HEK293 (cell line): ENCODE results near the gene EN1.

Source experiments
- CTCF ChIA-PET: fragments of 350-600 bp; formaldehyde crosslinking; extraction: SDS; loops from one replicate; lab custom pipeline; 2021; ENCODE audit warnings: antibody characterized with exemption; lab: Yijun Ruan, JAX
- POLR2A ChIA-PET: fragments of 300-600 bp; formaldehyde crosslinking; extraction: SDS; loops from one replicate; lab custom pipeline; 2020; ENCODE audit warnings: antibody characterized with exemption, inconsistent platforms; lab: Yijun Ruan, JAX
- H3K27ac ChIP-seq: fragments of 200-500 bp; sonication (Bioruptor generic); 2 replicates; pipeline ENCODE4 v1.5.1; 2014; ENCODE audit warnings: low read depth, low read length, control low read depth, inconsistent platforms; ENCODE audit errors: extremely low read depth
- H3K36me3 ChIP-seq, 2 experiments: fragments of 200-500 bp in 1 of 2; sonication (Bioruptor generic) in 1 of 2; 1 replicate in 1 of 2; 2 replicates in 1 of 2; pipeline ENCODE4 v1.5.1; 2014 to 2017; ENCODE audit warnings: inconsistent platforms in 2 of 2, low read length in 2 of 2; ENCODE audit not compliant: control insufficient read depth in 2 of 2, insufficient read depth in 1 of 2
- H3K4me1 ChIP-seq: fragments of 200-500 bp; sonication (Bioruptor generic); 2 replicates; pipeline ENCODE4 v1.5.1; 2014; ENCODE audit warnings: mild to moderate bottlenecking, low read length, inconsistent platforms; ENCODE audit not compliant: control insufficient read depth, insufficient read depth
- H3K4me3 ChIP-seq: 2 replicates; pipeline ENCODE4 v1.5.1; 2011; ENCODE audit warnings: low read depth, mild to moderate bottlenecking, control low read depth, low read length, moderate library complexity
- H3K9me3 ChIP-seq: fragments of 200-500 bp; sonication (Bioruptor generic); 2 replicates; pipeline ENCODE4 v1.5.1; 2014; ENCODE audit warnings: low read depth, low read length, inconsistent platforms; ENCODE audit not compliant: control insufficient read depth, insufficient read depth
- AEBP2 ChIP-seq: fragments of 450-650 bp; formaldehyde crosslinking; IDR thresholded peaks from 2 replicates; pipeline ENCODE4 v1.5.1; 2016; ENCODE audit warnings: missing biosample characterization, missing genetic modification characterization, borderline replicate concordance
- HIC1 ChIP-seq: fragments of 450-650 bp; formaldehyde crosslinking; IDR thresholded peaks from 2 replicates; pipeline ENCODE4 v1.5.1; 2016; ENCODE audit warnings: missing biosample characterization, missing genetic modification characterization
- KLF17 ChIP-seq: fragments of 450-650 bp; formaldehyde crosslinking; IDR thresholded peaks from 2 replicates; pipeline ENCODE4 v1.5.1; 2016; ENCODE audit warnings: missing biosample characterization, missing genetic modification characterization
- SP2 ChIP-seq: fragments of 450-650 bp; formaldehyde crosslinking; IDR thresholded peaks from 2 replicates; pipeline ENCODE4 v1.5.1; 2016; ENCODE audit warnings: missing biosample characterization, missing genetic modification characterization
- ZBTB20 ChIP-seq: fragments of 450-650 bp; formaldehyde crosslinking; IDR thresholded peaks from 2 replicates; pipeline ENCODE4 v1.5.1; 2016; ENCODE audit warnings: missing biosample characterization, missing genetic modification characterization
- ZBTB21 ChIP-seq: fragments of 450-650 bp; formaldehyde crosslinking; IDR thresholded peaks from 2 replicates; pipeline ENCODE4 v1.5.1; 2017; ENCODE audit warnings: missing biosample characterization, missing genetic modification characterization
- ZNF146 ChIP-seq: fragments of 450-650 bp; formaldehyde crosslinking; IDR thresholded peaks from 2 replicates; pipeline ENCODE4 v1.5.1; 2016; ENCODE audit warnings: missing biosample characterization, missing genetic modification characterization
- ZNF223 ChIP-seq: fragments of 450-650 bp; formaldehyde crosslinking; IDR thresholded peaks from 2 replicates; pipeline ENCODE4 v1.5.1; 2016; ENCODE audit warnings: missing biosample characterization, missing genetic modification characterization
- ZNF239 ChIP-seq: fragments of 450-650 bp; formaldehyde crosslinking; IDR thresholded peaks from 2 replicates; pipeline ENCODE4 v1.5.1; 2016; ENCODE audit warnings: missing biosample characterization, missing genetic modification characterization
- ZNF248 ChIP-seq: fragments of 450-650 bp; formaldehyde crosslinking; IDR thresholded peaks from 2 replicates; pipeline ENCODE4 v1.5.1; 2017; ENCODE audit warnings: missing biosample characterization, missing genetic modification characterization
- ZNF354C ChIP-seq: fragments of 450-650 bp; formaldehyde crosslinking; IDR thresholded peaks from 2 replicates; pipeline ENCODE4 v1.5.1; 2016; ENCODE audit warnings: missing biosample characterization, missing genetic modification characterization, low read depth, borderline replicate concordance
- ZNF623 ChIP-seq: fragments of 450-650 bp; formaldehyde crosslinking; IDR thresholded peaks from 2 replicates; pipeline ENCODE4 v1.5.1; 2016; ENCODE audit warnings: missing biosample characterization, missing genetic modification characterization
- ZNF830 ChIP-seq: fragments of 450-650 bp; IDR thresholded peaks from 2 replicates; pipeline ENCODE4 v1.5.0; 2018; ENCODE audit warnings: missing biosample characterization, missing genetic modification characterization, low read depth, mild to moderate bottlenecking, moderate library complexity
- ZSCAN23 ChIP-seq: fragments of 450-650 bp; formaldehyde crosslinking; IDR thresholded peaks from 2 replicates; pipeline ENCODE4 v1.5.1; 2016; ENCODE audit warnings: missing biosample characterization, missing genetic modification characterization
- ZSCAN4 ChIP-seq: fragments of 450-650 bp; formaldehyde crosslinking; IDR thresholded peaks from 2 replicates; pipeline ENCODE4 v1.5.1; 2017; ENCODE audit warnings: missing biosample characterization, missing genetic modification characterization
- TF ChIP-seq, protein P1 (sequence below): fragments of 450-650 bp; formaldehyde crosslinking; IDR thresholded peaks from 2 replicates; pipeline ENCODE4 v1.5.1; 2017; ENCODE audit warnings: missing biosample characterization, missing genetic modification characterization
- TF ChIP-seq, protein P2 (sequence below): fragments of 450-650 bp; formaldehyde crosslinking; conservative IDR thresholded peaks from 2 replicates; pipeline ENCODE4 v1.5.1; 2016; ENCODE audit warnings: low read depth, missing biosample characterization, missing genetic modification characterization

Gene EN1

GRCh38 chr2:118822572-118822971 lies 24.9 kb downstream of the EN1 start:
- no peaks in the 10 kb centered on the region for H3K36me3 ChIP-seq
- H3K4me1 ChIP-seq = no peaks in the 10 kb centered on the region
- CTCF ChIA-PET = interaction anchor here (1.4 kb wide), 1 partner anchor 620 kb away, joined by 3 read pairs; no protein-coding TSS in a partner anchor
- POLR2A ChIA-PET = no interaction called here
- H3K4me3 ChIP-seq = no peak overlapping the region
- H3K27ac ChIP-seq = no peak overlapping the region
- no peak for TF ChIP-seq ZNF146 (tag by site-specific recombination)
- TF ChIP-seq, all 188 proteins: peak for 0
- H3K9me3 ChIP-seq = no peaks in the 10 kb centered on the region

GRCh38 chr2:118822015-118822414 lies 25.4 kb downstream of the EN1 start:
- Histone ChIP-seq H3K27ac (no peak overlapping the region), H3K4me3 (no peak overlapping the region), H3K4me1 (no peaks in the 10 kb centered on the region), H3K36me3 (no peaks in the 10 kb centered on the region), H3K9me3 (no peaks in the 10 kb centered on the region)
- TF ChIP-seq ZSCAN23 (tag by site-specific recombination) (no peak), ZNF623 (tag by site-specific recombination) (no peak), ZNF223 (tag by site-specific recombination) (no peak), ZNF830 (tag by site-specific recombination) (no peak), SP2 (tag by site-specific recombination) (no peak), ZSCAN4 (tag by site-specific recombination) (no peak), KLF17 (no peak), ZNF354C (tag by site-specific recombination) (no peak), AEBP2 (tag by site-specific recombination) (no peak), ZNF239 (tag by site-specific recombination) (no peak), HIC1 (tag by site-specific recombination) (no peak), ZNF248 (tag by site-specific recombination) (no peak), ZBTB20 (tag by site-specific recombination) (no peak), ZBTB21 (tag by site-specific recombination) (no peak)
- TF ChIP-seq, protein P1, sequence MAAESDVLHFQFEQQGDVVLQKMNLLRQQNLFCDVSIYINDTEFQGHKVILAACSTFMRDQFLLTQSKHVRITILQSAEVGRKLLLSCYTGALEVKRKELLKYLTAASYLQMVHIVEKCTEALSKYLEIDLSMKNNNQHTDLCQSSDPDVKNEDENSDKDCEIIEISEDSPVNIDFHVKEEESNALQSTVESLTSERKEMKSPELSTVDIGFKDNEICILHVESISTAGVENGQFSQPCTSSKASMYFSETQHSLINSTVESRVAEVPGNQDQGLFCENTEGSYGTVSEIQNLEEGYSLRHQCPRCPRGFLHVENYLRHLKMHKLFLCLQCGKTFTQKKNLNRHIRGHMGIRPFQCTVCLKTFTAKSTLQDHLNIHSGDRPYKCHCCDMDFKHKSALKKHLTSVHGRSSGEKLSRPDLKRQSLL = no peak
- TF ChIP-seq, protein P2, sequence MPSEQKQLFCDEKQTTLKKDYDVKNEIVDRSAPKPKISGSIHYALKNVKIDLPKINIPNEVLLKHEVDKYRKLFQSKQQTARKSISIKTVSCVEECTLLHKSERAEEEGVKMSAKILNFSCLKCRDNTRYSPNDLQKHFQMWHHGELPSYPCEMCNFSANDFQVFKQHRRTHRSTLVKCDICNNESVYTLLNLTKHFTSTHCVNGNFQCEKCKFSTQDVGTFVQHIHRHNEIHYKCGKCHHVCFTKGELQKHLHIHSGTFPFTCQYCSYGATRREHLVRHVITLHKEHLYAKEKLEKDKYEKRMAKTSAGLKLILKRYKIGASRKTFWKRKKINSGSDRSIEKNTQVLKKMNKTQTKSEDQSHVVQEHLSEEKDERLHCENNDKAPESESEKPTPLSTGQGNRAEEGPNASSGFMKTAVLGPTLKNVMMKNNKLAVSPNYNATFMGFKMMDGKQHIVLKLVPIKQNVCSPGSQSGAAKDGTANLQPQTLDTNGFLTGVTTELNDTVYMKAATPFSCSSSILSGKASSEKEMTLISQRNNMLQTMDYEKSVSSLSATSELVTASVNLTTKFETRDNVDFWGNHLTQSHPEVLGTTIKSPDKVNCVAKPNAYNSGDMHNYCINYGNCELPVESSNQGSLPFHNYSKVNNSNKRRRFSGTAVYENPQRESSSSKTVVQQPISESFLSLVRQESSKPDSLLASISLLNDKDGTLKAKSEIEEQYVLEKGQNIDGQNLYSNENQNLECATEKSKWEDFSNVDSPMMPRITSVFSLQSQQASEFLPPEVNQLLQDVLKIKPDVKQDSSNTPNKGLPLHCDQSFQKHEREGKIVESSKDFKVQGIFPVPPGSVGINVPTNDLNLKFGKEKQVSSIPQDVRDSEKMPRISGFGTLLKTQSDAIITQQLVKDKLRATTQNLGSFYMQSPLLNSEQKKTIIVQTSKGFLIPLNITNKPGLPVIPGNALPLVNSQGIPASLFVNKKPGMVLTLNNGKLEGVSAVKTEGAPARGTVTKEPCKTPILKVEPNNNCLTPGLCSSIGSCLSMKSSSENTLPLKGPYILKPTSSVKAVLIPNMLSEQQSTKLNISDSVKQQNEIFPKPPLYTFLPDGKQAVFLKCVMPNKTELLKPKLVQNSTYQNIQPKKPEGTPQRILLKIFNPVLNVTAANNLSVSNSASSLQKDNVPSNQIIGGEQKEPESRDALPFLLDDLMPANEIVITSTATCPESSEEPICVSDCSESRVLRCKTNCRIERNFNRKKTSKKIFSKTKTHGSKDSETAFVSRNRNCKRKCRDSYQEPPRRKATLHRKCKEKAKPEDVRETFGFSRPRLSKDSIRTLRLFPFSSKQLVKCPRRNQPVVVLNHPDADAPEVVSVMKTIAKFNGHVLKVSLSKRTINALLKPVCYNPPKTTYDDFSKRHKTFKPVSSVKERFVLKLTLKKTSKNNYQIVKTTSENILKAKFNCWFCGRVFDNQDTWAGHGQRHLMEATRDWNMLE (tag by site-specific recombination) = no peak
- ChIA-PET POLR2A (no interaction called here), CTCF (no interaction called here)
